Parathyroid adenoma (tissue), 2 donors: ENCODE data around the gene ADPRH.

Experiments
- H2AFZ ChIP-seq: fragments of 300-600 bp; sonication (generic); one replicate; pipeline ENCODE4 v1.7.0; 2017; ENCODE audit warnings: antibody characterized with exemption, mild to moderate bottlenecking
- H3K27ac ChIP-seq: fragments of 300-600 bp; sonication (generic); one replicate; pipeline ENCODE4 v1.7.0; 2017
- H3K27me3 ChIP-seq: fragments of 300-600 bp; sonication (generic); one replicate; pipeline ENCODE4 v1.7.0; 2017; ENCODE audit warnings: low read length; ENCODE audit not compliant: control insufficient read depth, insufficient read depth
- H3K36me3 ChIP-seq: fragments of 300-600 bp; sonication (generic); one replicate; pipeline ENCODE4 v1.7.0; 2017; ENCODE audit warnings: low read length; ENCODE audit not compliant: control insufficient read depth, insufficient read depth
- H3K4me1 ChIP-seq: fragments of 300-600 bp; sonication (generic); one replicate; pipeline ENCODE4 v1.7.0; 2017; ENCODE audit warnings: control low read depth
- H3K4me2 ChIP-seq: fragments of 300-600 bp; sonication (generic); one replicate; pipeline ENCODE4 v1.7.0; 2017; ENCODE audit warnings: low read length
- H3K4me3 ChIP-seq: fragments of 300-600 bp; sonication (generic); one replicate; pipeline ENCODE4 v1.7.0; 2017; ENCODE audit warnings: low read depth, low read length
- H3K79me2 ChIP-seq: fragments of 300-600 bp; sonication (generic); one replicate; pipeline ENCODE4 v1.7.0; 2017; ENCODE audit warnings: control low read depth
- H3K9ac ChIP-seq: fragments of 300-600 bp; sonication (generic); one replicate; pipeline ENCODE4 v1.7.0; 2017; ENCODE audit warnings: mild to moderate bottlenecking
- H3K9me3 ChIP-seq: fragments of 300-600 bp; sonication (generic); one replicate; pipeline ENCODE4 v1.7.0; 2017; ENCODE audit warnings: low read length; ENCODE audit not compliant: control insufficient read depth
- TF ChIP-seq, protein P1 (sequence below): fragments of 300-600 bp; sonication (generic); IDR thresholded peaks from one replicate; pipeline ENCODE4 v1.7.0; 2017; ENCODE audit warnings: antibody characterized with exemption, mild to moderate bottlenecking
- donor health status: primary hyperparathyroidism.

ADPRH gene

DNA sequence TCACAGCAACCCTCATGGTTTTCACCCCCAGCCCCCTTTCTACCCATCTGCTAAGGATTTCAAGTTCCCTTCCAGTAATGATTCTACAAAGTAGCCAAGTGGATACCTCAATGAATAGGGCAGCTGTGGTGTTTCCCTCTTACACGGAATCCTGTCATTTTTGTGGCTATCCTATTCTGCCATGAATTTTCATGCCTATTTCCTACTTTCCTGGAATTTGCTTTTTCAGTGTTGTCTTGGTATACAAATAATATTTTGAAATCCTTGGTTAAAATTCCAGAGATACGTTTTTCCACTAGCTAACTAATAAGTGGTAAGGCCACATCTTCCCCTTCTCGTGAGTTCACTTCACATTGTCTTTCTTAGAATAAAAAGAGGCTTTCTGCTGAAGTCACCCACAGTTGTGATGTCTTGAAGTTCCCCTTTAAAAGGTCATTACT lies 7.5 kb downstream of the ADPRH start:
- Histone ChIP-seq H3K4me3 (no peak overlapping the region), H3K27ac (no peak overlapping the region), H3K9me3 (no peaks in the 10 kb centered on the region), H2AFZ (no peak overlapping the region), H3K4me1 (no peaks in the 10 kb centered on the region), H3K27me3 (no peaks in the 10 kb centered on the region), H3K36me3 (no peaks in the 10 kb centered on the region), H3K79me2 (no peaks in the 10 kb centered on the region), H3K4me2 (no peak overlapping the region), H3K9ac (no peak overlapping the region)
- TF ChIP-seq, protein P1, sequence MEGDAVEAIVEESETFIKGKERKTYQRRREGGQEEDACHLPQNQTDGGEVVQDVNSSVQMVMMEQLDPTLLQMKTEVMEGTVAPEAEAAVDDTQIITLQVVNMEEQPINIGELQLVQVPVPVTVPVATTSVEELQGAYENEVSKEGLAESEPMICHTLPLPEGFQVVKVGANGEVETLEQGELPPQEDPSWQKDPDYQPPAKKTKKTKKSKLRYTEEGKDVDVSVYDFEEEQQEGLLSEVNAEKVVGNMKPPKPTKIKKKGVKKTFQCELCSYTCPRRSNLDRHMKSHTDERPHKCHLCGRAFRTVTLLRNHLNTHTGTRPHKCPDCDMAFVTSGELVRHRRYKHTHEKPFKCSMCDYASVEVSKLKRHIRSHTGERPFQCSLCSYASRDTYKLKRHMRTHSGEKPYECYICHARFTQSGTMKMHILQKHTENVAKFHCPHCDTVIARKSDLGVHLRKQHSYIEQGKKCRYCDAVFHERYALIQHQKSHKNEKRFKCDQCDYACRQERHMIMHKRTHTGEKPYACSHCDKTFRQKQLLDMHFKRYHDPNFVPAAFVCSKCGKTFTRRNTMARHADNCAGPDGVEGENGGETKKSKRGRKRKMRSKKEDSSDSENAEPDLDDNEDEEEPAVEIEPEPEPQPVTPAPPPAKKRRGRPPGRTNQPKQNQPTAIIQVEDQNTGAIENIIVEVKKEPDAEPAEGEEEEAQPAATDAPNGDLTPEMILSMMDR, result no peak

DNA sequence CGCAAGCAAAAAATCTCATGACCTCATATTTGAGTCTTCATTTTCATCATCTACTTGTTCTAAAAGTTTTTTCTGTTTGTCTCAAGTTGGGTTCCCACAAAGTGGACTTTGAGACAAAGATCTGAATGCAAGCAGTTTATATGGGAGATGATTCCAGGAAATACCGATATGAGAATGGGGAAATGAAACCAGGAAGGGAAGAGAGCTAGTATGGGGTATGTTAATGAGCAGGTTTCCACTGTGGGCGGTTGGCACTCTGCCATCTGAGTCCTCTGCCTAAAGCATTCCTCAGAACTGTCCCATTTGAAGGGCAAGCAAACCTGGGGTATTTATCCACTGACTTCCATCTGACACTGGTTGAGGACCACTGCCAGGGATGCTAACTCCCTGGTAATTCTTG lies 8.8 kb downstream of the ADPRH start:
- Histone ChIP-seq H3K27ac (peak overlapping the region; percentile 46), H3K9me3 (no peaks in the 10 kb centered on the region), H3K4me3 (no peak overlapping the region), H3K36me3 (no peaks in the 10 kb centered on the region), H3K4me1 (no peaks in the 10 kb centered on the region), H2AFZ (no peak overlapping the region), H3K79me2 (no peaks in the 10 kb centered on the region), H3K9ac (no peak overlapping the region), H3K27me3 (no peaks in the 10 kb centered on the region), H3K4me2 (no peak overlapping the region)
- TF ChIP-seq, protein P1, result no peak

DNA sequence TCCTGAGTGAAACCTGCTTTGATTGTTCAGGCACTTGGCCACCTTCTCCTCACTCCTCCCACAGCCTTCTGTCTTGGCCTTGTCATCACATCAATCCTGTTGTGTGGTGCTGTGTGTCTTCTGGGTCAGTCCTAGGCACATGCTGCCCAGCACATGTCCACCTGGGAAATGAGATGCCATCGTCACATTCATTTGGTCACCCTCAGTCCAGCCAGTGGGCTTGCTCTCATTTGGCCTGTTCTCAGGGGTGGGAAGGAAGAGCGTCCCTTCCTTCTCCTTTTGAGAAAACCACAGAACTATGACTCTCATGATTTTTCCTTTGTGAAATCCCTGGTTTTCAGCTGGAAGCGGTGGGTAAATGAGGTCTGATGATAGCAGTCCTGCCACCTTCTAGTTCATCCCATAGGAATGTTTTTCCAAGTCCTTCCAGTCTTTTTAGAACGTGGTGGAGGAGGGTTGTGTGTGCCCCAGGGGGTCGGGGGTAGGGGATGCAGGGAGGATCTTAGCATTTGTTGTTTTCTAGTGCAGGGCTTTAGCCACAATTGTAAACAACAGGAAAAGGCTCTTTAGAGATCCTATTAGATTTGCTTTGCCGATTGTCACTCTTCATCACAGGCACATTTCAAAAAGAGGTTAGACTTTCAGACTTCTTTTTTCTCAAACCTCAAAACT lies 9.9 kb downstream of the ADPRH start:
- no peaks in the 10 kb centered on the region for H3K79me2 ChIP-seq

DNA sequence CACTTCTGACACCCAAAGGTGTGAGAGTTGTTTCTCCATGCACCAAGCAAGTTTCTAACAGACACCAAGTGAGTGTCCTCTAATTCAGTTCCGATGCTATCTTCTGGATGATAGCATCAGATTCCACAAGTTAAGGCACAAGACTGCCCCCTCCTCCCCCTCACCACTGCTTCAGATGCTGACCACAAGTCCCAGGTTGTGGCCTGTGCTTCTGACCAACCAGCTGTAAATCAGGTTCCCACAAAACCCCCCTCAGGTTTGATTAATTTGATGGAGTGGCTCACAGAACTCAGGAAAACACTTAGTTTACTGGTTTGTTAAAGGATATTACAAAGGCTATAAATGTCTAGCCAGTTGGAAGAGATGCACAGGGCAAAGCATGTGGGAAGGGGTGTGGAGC lies 11.4 kb downstream of the ADPRH start:
- Histone ChIP-seq H3K36me3 (no peaks in the 10 kb centered on the region), H3K9ac (no peak overlapping the region), H3K4me2 (no peak overlapping the region), H3K79me2 (no peaks in the 10 kb centered on the region), H3K27ac (no peak overlapping the region), H3K9me3 (no peaks in the 10 kb centered on the region), H3K27me3 (no peaks in the 10 kb centered on the region), H3K4me1 (peaks cover 5% of the 10 kb centered on the region), H2AFZ (no peak overlapping the region), H3K4me3 (no peak overlapping the region)
- TF ChIP-seq, protein P1, result no peak

More for the DNA sequence above, 9.9 kb downstream of the ADPRH start:
- Histone ChIP-seq H2AFZ (no peak overlapping the region), H3K4me2 (no peak overlapping the region), H3K36me3 (no peaks in the 10 kb centered on the region), H3K4me3 (no peak overlapping the region), H3K27me3 (no peaks in the 10 kb centered on the region), H3K27ac (no peak overlapping the region), H3K4me1 (no peaks in the 10 kb centered on the region), H3K9me3 (no peaks in the 10 kb centered on the region), H3K9ac (no peak overlapping the region)
- TF ChIP-seq, protein P1, result no peak

DNA sequence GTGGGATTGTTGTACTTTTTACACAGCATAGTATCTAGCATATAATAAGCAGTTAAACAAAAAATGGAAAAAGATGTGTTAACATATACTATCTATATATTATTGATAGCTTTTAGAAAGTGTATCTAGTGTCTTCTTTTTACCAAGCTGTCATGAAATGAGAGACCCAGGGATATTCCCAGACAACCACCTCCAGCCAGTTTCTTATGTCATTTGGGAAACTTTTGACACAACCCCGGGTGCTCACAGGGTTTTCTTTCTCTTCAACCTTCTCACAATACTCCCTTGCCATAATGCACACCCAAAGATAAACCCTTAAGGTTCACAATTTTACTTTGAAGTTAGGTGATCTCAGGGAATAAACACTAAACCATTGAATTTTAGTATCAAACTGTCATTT lies 13.6 kb downstream of the ADPRH start:
- TF ChIP-seq, protein P1, result no peak
- no peaks in the 10 kb centered on the region for H3K27me3 ChIP-seq
- H3K27ac ChIP-seq, result no peak overlapping the region

More for the DNA sequence above, 13.6 kb downstream of the ADPRH start:
- Histone ChIP-seq H2AFZ (no peak overlapping the region), H3K4me2 (no peak overlapping the region), H3K36me3 (no peaks in the 10 kb centered on the region), H3K79me2 (no peaks in the 10 kb centered on the region), H3K4me1 (peaks cover 11% of the 10 kb centered on the region), H3K9ac (no peak overlapping the region), H3K4me3 (no peak overlapping the region), H3K9me3 (no peaks in the 10 kb centered on the region)
